AML-193 (cell line): Measurements from ENCODE around the gene CUTA.

Experiments used
- DNase-seq, 2 experiments: peaks; one replicate each; lab custom pipeline; 2025; lab: John Stamatoyannopoulos, UW

CUTA gene

GRCh38 chr6:33423777-33424176, 5.9 kb upstream of the CUTA start:
- no peak for DNase-seq

- DNase-seq, result no peak
These were observed 3.4 kb upstream of the CUTA start for GRCh38 chr6:33421344-33421643.

- no peak for DNase-seq
These were observed 2.8 kb upstream of the CUTA start for GRCh38 chr6:33420491-33421343.

- DNase-seq, result no peak
These were observed 1.9 kb upstream of the CUTA start, which contains the start of gene SYNGAP1 for GRCh38 chr6:33419580-33420490. Gene SYNGAP1, plus strand, starts transcription at chr6:33420065. Its CDS starts 200 bp downstream, at chr6:33420265.

GRCh38 chr6:33418690-33419291, 884 bp upstream of the CUTA start:
- DNase-seq, result no peak

- no peak for DNase-seq
These were observed 592 bp downstream of the CUTA start for GRCh38 chr6:33417128-33417902.

- no peak for DNase-seq
These were observed 1.4 kb downstream of the CUTA start for GRCh38 chr6:33416386-33417127.

GRCh38 chr6:33415831-33416230, 2.1 kb downstream of the CUTA start:
- DNase-seq, result no peak

- DNase-seq, result no peak
These were observed 3.2 kb downstream of the CUTA start for GRCh38 chr6:33414592-33415271.

GRCh38 chr6:33413241-33414120, 4.4 kb downstream of the CUTA start:
- no peak for DNase-seq

- no peak for DNase-seq
These were observed 5.5 kb downstream of the CUTA start for GRCh38 chr6:33412140-33413009.

- DNase-seq, result no peak
These were observed 6.3 kb downstream of the CUTA start for GRCh38 chr6:33411632-33412005.

- DNase-seq, result peak; percentile 79 to 82
These were observed 6.9 kb downstream of the CUTA start, which contains the start of gene PHF1 for GRCh38 chr6:33410711-33411631. Gene PHF1, plus strand, starts transcription at chr6:33411014. Its CDS starts 1,250 bp downstream, at chr6:33412264.

GRCh38 chr6:33410050-33410710, 7.7 kb downstream of the CUTA start:
- DNase-seq, result peak; percentile 97 to 98

- peak; percentile 40 to 54 for DNase-seq
These were observed 10.7 kb downstream of the CUTA start for GRCh38 chr6:33407132-33407718.

- no peak for DNase-seq
These were observed 11.8 kb downstream of the CUTA start for GRCh38 chr6:33406126-33406525.
